HG02588 (cell line): ENCODE data around the gene WAC.
"Not testable (repeated sequence)": the region's sequence is repeated elsewhere in the genome, so short reads cannot be mapped to it uniquely, and the experiment has no call there.

Source experiments
- ATAC-seq: cut with Tn5 transposase; IDR thresholded peaks from one replicate; pipeline ENCODE4 v1.9.1; 2021; ENCODE audit warnings: mild to moderate bottlenecking, moderate library complexity; ENCODE audit not compliant: unreplicated experiment

WAC gene

DNA sequence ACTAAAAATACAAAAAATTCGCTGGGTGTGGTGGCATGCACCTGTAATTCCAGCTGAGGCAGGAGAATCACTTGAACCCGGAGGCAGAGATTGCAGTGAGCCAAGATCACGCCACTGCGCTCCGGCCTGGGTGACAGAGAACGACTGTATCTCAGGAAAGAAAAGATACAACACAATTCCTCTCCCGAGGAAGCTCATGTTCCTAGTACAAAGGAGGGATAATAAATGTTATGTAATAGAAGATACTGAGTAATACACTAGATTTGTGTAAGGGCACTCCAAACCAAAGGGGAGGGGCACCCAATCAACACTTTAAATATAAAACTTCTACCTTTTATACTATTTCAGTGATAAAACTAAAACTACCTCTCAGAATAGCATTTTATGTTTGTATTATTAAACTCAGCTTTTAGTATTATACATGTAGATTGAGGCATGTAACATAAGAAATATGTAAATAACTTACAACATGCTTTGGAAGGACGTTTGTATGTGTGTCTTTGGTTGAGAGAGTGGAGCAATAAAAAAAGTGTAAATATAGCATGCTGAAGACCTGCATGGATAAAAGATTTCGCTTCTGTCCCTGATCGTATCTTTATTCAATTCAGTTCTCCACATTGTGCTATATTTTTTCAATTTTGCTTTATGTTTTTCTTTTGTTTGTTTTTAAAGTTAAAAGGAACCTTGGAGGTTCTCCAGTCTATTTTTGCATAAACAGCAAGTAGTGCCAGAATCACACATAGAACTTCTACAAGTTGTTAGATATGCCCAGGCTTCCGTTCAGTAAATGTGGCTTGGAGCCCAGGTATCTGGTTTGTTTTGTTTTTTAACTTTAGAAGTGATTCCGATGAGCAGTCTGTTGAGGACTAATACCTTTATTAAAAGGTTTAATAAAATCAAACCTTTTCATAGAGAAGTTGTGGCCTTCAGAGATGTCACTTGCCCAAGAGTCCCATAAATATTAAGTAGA lies 71.9 kb downstream of the WAC start:
- ATAC-seq = no peak

DNA sequence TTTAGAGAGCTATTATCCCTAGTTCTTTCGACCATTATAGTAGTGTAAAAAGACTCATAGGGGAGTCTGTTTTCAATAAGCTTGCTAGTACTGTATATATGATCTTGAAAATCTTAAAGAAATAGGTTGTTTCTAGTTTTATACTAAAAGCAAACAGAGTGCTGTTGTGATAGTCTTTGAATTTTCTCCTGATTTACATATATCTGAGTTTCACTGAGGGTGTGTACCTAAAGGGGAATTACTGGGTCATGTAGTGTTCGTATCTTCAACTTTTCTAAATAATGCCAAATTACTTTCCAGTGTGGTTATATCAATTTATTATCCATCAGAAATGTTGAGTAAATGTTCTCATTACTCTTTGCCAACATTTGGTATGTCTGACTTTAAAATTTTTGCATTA lies 73.7 kb downstream of the WAC start:
- no peak for ATAC-seq

DNA sequence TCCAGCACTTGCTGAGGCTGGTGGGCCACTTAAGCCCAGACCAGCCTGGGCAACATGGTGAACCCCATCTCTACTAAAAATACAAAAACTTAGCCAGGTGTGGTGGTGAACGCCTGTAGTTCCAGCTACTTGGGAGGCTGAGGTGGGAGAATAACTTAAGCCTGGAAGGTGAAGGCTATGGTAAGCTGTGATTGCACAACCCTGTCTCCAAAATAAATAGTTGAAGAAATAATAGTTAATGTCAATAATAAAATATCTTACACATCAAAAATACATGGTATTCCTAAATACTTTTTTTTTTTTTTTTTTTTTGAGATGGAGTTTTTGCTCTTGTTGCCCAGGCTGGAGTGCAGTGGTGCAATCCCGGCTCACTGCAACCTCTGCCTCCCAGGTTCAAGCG lies 76.7 kb downstream of the WAC start:
- ATAC-seq = not testable (repeated sequence)

DNA sequence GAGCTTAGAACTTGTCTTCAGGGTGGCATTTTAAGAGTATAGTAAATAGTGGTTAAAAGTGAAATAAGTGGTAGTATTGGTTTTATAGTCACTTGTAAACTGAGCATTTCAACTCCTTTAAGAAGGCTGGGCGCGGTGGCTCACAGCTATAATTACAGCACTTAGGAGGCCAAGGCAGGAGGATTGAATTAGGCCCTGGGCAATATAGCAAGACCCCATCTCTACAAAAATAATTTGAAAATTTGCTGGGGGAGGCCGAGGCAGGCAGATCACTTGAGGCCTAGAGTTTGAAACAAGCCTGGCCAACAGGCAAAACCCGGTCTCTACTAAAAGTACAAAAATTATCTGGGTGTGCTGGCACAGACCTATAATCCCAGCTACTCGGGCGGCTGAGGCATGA lies 80.0 kb downstream of the WAC start:
- no peak for ATAC-seq

DNA sequence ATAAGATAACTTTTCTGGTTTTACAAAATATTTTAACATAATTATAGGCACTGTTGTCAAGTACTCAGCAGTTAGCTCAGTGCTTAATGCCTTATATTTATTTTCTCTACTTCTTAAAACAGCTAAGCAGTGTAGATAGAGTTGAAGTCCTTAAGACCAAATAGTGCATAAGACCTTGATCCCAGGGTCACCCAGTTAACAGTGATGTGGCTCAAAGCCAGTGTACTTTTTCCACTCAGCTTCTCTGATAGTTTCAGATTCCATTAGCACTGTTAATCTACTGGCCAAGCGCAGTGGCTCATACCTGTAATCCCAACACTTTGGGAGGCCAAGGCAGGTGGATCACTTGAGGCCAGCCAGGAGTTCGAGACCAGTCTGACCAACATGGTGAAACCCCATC lies 83.6 kb downstream of the WAC start:
- ATAC-seq = no peak

DNA sequence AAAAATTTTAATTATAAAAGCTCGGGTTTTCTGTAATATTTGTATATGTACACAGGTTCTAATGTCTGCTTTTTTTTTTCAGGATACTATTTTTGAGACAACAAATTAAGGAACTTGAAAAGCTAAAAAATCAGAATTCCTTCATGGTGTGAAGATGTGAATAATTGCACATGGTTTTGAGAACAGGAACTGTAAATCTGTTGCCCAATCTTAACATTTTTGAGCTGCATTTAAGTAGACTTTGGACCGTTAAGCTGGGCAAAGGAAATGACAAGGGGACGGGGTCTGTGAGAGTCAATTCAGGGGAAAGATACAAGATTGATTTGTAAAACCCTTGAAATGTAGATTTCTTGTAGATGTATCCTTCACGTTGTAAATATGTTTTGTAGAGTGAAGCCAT lies 86.5 kb downstream of the WAC start:
- ATAC-seq = no peak

DNA sequence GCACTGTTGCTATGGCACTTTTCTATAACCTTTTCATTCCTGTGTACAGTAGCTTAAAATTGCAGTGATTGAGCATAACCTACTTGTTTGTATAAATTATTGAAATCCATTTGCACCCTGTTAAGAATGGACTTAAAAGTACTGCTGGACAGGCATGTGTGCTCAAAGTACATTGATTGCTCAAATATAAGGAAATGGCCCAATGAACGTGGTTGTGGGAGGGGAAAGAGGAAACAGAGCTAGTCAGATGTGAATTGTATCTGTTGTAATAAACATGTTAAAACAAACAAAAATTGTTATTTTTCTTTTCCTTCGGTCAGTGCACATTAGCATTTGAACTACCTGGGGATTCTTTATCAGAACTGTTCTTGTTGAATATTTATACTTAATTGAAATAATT lies 87.3 kb downstream of the WAC start:
- no peak for ATAC-seq

DNA sequence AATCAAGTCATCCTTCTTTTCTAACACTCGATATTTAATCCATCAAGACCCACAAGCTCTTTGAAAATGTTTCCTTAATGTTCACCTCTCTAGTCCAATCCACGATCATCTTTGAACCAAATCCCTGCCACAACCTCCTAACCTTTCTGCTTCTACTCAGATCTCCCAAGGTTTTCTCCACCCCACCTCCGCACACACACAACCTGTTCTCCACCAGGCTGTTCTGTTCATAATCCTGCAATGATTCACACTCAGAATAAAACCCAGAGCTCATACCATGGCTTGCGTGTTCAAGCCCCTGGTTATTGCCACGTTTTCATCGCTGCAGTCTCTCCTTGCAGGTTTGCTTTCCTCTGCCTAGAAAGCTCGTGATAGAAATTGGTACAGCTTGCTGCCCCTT lies 90.6 kb downstream of the WAC start:
- ATAC-seq = no peak

DNA sequence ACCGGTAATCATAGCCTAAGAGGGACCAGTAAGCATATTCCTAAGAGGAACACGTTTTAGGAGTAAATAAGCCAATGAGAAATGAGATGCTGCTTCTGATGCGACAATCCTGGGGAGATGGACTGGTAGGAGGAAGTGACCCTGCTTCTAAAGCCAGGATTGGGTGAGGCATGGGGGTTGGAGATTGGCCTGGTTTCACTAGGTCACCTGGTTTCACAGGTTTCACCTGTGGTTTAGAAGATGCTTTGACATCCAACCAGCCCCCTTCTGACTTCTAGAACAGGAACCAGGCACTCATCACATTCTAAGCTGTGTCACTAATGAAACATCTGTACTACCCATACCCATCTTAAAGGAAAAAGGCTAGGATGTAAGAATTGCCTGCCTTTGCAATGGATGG lies 91.4 kb downstream of the WAC start:
- no peak for ATAC-seq

DNA sequence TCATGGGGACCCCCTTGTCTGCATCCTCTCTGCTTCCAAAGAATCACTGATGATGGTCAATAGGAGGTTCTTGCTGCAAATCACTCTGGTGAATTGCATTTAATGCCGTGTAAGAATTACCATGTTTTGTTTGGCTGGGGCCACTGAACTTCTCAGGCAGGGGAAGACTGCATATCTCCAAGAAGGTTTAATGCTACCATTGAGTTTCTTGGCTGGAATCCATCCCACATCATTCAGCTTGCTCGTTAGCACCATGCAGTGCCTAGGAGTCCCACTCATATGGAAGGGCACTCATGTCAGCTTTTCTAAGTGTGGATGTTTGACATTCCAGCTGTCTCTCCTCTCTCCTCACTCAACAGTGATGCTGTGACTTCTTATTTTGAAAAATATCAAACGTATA lies 94.2 kb downstream of the WAC start:
- no peak for ATAC-seq

DNA sequence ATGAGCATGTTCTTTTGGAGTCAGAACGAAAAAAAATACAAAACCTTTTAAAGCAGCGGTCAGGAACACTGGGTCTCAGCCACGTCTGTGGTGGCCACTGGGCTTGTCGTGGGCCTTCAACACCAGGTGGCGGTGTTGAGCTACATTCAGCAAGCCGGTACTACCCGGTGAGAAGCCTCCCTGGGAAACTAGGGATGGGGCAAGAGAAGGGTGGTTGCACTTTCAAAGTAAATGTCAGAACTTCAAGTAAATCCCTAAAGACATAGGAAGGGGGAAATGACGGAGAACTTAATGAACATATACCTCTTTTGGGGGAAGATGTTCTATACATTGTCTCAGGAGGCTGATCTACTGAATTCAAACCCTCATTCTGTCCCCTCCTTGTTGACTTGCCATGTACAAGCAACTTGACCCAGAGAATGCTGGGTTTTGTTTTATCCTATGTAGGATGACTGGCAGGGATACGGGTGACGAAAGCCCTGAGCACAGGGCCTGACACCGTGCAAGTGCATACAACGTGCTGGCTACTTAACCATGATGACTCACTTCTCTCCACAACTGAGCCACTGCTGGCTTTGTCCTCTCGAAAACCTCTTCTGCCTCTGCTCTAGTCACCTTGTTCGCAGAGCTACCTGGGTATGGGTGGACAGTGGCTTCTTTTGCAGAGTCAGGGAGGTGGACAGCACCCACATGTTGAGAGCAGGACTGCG lies 95.4 kb downstream of the WAC start:
- peak; percentile 60 for ATAC-seq

DNA sequence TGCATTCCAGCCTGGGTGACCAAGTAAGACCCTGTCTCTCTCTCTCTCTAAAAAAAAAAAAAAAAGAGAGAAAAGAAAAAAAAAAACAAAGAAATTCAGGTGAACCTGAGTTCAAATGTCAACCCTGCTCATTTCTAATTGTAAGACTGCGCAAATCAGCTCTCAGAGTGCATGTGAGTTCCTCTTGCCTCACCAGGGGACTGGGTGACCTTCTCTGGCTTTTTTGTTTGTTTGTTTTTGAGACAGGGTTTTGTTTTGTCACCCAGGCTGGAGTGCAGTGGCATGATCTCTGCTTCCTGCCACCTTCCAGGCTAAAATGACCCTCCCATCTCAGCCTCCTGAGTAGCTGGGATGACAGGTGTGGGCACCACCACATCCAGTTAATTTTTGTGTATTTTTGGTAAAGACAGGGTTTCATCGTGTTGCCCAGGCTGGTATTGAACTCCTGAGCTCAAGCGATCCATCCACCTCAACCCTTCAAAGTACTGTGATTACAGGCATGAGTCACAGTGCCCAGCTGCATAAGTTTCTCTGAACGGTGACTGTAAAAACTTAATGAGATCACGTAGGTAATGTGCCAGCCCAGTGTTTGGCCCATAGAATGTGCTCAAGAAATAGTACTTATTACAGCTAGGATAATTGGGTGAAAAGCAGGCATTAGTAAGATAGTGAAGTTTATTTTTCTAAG lies 99.1 kb downstream of the WAC start:
- no peak for ATAC-seq

DNA sequence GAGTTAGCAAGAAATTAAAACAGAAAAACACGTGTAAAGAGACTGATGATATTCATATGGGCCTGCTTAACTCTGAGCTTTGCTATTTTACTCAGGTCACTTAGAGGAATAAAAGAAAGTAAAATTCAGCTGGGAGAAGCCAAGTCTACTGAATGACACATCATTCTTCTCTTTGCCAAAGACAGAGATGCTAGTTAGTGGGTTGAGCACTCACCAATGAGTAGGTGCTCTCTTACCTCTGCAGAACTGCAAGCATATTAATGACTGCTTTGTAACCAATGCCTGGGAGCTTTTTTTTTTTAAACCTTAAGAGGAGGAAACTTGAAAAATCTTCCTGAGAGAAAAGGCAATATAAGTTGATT lies 99.6 kb downstream of the WAC start:
- ATAC-seq = no peak

DNA sequence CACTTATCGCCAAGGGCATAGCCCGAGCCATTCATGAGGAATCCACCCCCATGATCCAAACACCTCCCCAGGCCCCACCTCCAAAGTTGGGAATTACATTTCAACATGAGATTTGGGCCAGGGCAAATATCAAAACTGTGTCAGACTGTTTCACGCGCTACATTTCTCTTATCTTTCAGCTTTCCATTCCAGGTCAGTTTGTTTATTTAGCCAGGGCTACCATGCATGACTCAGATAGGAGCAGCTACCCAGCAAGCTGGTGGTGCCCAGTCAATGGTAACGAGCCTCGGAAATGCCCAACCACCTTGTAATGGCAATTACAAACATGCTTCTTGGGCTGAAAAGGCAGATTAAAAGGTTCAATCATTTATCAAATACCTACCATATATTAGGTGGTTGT lies 100.8 kb downstream of the WAC start:
- no peak for ATAC-seq

DNA sequence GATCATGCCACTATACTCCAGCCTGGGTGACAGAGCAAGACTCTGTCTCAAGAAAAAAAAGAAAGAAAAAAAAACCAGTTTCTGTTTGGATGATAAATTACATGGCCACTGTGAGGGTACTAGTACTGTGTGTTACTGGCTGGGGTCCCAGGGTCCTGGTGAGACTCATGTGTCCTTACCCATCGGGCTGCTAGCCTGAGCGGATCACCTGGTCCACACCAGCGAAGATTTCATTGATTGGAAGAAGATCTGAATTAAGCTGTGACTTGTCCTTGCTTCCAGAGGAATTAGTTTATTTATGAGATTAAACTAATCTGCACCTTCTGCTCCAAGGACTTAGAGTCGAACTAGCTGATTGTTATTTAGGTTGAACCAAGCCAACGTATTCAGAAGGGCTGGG lies 104.4 kb downstream of the WAC start:
- no peak for ATAC-seq

DNA sequence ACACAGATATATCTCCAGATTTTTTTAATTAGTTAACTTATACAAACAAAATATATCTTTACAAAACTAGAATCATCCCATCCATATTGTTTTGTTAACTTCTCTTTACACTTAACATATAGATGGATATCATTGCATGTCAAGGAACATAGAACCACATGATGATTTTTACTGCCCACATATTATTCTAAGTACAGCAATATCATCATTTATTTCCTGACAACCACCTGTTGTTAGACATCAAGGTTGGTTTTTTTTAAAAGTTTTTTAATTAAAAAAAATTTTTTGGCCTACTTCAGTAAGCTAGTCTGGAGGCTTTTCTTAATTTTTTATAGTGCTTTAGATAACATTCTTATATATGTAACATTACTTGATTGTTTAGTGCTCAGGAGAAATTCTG lies 105.5 kb downstream of the WAC start:
- ATAC-seq = no peak

DNA sequence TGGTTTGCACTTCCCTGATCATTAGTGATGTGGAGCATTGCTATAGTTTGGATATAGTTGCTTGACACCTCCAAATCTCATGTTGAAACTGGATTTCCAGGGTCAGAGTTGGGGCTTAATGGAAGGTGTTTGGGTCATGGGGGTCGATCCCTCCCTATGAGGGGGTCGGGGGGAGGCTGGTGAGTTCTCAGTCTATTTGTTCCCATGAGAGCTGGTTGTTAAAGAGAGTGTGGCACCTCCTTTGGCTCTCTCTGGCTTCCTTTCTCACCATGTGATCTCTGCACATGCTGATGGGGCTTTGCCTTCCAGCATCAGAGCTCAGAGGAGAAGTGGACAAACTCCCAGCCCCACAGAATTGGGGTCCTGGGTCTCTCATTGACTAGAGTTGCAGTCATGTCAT lies 107.6 kb downstream of the WAC start:
- ATAC-seq = no peak

DNA sequence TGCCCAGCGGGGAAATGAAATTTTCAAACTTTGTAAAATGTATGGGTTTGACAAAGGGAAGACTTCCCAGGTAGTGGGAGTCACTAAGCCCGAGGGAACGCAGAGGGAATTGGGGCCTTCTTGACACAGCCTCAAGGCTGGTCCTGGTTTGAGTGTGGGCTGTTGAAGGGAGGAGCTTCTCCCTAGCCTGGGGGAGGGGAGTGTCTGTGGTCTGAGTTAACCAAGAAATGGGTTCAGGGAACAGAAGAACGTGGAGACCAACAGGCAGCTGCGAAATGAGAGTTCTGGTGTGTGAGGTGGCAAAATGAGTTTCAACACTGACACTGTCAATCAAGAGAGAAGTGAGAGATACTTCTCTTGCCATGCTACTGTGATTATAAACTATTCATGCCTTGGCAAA lies 111.7 kb downstream of the WAC start:
- ATAC-seq = no peak

DNA sequence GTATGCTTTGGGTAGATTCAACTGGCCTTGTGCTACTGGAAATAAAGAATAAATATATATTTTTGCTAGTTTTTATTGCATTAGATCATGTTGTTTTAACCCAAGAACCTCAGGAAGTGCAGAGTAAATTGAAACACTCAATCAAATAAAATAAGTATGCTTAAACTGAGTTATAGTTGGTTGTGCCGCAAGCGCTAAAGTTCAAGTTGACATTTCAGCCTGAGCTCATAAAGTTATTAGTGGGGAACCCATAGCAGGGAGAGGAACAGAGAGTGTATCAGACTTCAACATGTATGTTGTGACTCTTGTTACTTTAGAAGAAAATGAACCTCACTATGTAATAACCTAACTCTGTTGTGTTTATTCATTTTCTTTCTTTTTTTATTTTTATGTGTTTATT lies 119.2 kb downstream of the WAC start:
- no peak for ATAC-seq

DNA sequence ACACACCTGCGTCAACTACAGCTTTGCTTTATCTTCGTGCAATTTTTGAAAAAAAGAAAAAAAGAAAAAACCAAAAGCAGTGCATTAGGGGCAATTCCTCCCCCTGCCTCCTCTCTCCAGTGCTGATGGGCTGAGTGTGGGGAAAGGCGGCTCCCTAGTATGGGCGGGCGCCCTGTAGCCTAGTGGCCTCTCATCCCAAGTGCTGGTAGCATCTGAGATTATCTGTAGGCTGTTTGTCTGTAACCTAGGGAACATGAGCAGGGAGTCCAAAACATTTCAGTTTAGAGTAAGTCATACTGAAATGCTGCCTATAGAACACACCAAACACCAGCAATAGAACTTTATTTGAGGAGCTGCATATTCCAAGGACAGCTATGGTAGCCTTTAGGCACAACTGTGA lies 119.8 kb downstream of the WAC start:
- ATAC-seq = no peak

DNA sequence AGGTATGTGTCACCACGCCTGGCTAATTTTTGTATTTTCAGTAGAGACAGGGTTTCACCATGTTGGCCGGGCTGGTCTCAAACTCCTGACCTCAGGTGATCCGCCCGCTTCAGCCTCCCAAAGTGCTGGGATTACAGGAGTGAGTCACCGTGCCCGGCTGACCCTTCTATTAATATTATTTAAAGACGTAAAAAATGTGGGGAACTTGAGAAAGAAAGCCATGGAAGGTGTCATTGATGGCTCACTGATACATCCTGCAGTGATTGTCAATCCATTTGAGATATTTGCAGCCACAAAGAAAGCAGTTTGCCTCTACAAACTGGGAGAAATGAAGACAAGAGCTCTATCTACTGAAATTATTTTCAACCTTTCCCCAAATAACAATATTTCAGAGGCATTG lies 125.9 kb downstream of the WAC start:
- not testable (repeated sequence) for ATAC-seq

DNA sequence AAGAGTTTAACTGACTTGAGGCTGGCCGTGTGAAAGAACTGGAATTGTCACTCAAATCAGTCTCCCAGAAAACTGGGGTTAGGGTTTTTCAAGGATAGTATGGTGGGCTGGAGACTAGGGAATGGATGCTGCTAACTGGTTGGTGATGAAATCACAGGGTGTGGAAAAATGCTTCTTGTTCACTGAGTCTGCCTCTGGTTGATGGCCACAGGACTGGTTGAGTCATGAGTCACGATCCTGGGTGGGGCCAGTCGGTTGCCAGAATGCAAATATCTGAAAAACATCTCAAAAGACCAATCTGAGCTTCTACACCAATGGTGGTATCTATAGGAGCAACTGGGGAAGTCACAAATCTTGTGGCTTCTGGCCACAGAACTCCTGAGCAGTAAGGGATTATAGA lies 128.1 kb downstream of the WAC start:
- no peak for ATAC-seq
